GM12872 (cell line): ENCODE results near the gene IMPG2.

Experiments used
- TF ChIP-seq, protein P1 (sequence below): IDR thresholded peaks from 3 replicates; pipeline ENCODE4 v1.5.1; 2011; ENCODE audit warnings: low read depth, mild to moderate bottlenecking, low read length, moderate library complexity; ENCODE audit not compliant: insufficient read depth

The IMPG2 gene

DNA sequence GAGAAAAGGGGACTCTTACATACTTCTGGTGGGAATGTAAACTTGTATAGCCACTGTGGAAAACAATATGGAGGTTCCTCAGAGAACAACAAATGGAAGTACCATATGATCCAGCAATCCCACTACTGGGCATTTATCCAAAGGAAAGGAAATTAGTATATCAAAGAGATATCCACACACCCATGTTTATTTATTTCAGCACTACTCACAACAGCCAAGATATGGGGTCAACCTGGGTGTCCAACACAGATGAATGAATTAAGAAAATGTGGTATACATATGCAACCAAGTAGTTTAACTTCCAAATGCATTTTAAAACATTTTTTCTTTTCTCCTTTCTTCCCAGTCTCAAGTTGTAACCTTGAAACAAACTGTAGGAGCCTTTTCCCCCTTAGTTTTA lies 54.3 kb downstream of the IMPG2 start:
- TF ChIP-seq, protein P1, sequence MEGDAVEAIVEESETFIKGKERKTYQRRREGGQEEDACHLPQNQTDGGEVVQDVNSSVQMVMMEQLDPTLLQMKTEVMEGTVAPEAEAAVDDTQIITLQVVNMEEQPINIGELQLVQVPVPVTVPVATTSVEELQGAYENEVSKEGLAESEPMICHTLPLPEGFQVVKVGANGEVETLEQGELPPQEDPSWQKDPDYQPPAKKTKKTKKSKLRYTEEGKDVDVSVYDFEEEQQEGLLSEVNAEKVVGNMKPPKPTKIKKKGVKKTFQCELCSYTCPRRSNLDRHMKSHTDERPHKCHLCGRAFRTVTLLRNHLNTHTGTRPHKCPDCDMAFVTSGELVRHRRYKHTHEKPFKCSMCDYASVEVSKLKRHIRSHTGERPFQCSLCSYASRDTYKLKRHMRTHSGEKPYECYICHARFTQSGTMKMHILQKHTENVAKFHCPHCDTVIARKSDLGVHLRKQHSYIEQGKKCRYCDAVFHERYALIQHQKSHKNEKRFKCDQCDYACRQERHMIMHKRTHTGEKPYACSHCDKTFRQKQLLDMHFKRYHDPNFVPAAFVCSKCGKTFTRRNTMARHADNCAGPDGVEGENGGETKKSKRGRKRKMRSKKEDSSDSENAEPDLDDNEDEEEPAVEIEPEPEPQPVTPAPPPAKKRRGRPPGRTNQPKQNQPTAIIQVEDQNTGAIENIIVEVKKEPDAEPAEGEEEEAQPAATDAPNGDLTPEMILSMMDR, result no peak

DNA sequence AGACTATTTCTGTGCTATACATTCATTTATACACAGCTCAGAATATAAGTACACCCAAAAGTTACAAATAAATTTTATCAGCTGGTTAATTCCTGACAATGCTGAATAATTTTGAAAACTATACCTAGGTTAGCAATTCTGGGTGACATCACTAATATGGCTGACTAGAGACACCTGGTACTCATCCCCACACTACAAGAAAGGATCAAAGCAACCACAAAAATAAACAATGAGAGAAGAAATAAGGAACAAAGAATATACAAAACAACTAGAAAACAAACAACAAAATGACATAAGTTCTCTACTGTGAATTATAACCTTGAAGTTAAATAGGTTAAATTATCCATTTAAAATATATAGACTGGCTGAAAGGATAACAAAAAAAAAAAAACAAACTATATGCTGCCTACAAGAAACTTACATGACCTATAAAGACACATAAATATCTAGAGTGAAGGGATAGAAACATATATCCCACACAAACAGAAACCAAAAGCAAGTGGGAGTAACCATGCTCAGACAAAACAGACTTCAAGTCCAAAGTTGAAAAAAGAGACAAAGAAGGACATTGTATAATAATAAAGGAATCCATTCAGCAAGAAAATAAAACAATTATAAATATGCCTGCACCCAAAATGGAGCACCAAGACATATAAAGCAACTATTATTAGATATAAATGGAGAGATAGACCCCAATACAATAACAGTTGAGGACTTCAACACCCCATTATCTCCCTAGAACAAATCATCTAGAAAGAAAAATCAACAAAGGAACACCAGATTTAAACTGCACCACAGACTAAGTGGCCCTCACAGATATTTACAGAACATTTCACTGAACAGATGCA lies 57.8 kb downstream of the IMPG2 start:
- TF ChIP-seq, protein P1, result no peak

DNA sequence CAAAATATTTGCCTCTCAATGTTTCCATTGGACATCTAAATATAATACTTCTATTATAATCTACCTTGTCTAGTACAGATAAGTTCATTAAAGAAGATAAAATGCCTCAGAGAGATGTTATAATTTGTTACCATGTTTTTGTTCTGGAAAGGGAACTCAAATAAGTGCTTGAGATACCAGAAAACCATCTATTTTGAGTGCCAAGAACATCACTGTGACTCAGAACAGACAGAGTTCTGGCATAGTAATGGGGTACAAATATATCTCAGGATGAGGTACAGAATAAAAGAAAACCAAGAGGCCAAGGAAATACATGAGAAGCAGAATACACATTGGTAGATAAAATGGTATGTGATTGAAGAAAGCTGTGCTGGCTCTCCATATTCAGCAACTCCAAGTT lies 58.9 kb downstream of the IMPG2 start:
- TF ChIP-seq, protein P1, result no peak

DNA sequence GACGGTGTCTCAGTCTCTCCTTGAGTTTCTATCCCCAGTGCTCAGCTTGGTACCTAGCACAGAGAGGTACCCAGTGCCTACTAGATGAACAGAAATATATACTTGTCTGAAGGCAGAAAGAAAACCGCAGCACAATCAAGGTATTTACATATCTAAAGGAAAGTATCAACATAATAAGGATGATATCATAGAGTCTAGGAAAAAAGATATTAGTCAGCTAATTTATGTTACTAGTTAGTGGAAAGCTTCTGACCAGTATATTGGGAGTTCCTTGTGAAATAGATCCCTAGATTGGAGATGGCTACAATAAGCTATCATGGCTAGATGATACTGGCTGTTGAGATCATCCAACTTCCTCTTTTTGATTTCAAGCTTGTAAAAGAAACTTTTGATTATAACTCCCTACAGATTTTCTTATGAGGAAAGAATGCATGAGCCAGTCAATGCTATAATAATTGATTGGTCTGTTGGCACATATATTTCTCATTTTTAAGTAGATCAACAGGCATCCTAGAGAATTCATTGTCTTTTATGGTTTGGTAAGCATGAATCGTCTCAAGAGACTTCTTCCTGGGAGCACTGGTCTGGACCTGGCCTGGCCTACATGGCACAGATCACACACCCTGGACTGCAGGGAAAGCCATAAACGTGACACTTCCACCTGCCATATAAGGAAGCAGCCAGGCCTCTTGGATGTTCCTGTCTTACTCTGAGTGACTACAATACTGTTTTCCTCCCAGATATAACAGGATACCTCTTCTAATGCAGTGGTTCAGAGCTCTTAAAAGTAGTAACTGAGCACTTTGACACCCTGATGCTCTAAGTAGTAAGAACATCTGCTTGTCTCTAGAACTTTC lies 60.7 kb downstream of the IMPG2 start:
- TF ChIP-seq, protein P1, result no peak

DNA sequence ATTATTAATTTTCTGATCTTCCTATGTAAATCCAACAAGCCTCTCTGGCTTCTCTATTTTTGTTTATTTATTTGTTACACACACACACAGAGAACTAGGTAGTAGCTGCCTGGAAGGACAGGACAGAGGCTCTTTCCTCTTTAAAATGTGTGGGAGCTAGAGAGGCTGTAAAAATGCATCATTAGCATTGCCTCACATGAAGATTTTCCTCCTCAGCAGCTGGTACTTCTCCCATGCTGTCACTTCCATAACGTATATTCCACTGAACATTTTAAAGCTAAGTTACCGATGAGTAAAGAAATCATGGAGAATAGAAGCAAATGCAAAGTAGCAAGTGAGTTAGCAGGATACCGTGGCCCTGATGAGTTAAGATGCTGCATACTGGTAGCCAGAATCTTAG lies 63.9 kb downstream of the IMPG2 start:
- TF ChIP-seq, protein P1, result no peak

GRCh38 chr3:101255441-101255840 lies 64.9 kb downstream of the IMPG2 start:
- TF ChIP-seq, protein P1, result no peak

- TF ChIP-seq, protein P1, result no peak
Observed at GRCh38 chr3:101253396-101253795, 67.0 kb downstream of the IMPG2 start.
